Esophagus squamous epithelium (tissue), 4 donors: ENCODE data around the gene FAM168A.

Experiments used
- CTCF ChIP-seq, 6 experiments: fragments of 450-650 bp in 4 of 6; fragments of 200-600 bp in 2 of 6; sonication (generic) in 2 of 6; IDR thresholded peaks; one replicate each; pipeline ENCODE4 v1.5.1; 2016 to 2019; ENCODE audit warnings: antibody characterized with exemption in 6 of 6, mild to moderate bottlenecking in 4 of 6, moderate library complexity in 4 of 6
- POLR2A ChIP-seq, 4 donors: fragments of 450-650 bp; IDR thresholded peaks; one replicate each; pipeline ENCODE4 v1.6.1; 2017; ENCODE audit warnings: antibody characterized with exemption in 4 of 4, mild to moderate bottlenecking in 4 of 4, moderate library complexity in 3 of 4

- TF ChIP-seq CTCF (IDR thresholded peaks at IDR 0.05) (no peak), POLR2A (IDR thresholded peaks at IDR 0.05) (no peak)
These were observed 167.6 kb downstream of the FAM168A start for GRCh38 chr11:73430326-73430725.
